GM19438 (cell line): ENCODE results near the gene ESPNL.

Experiments
- ATAC-seq: cut with Tn5 transposase; IDR thresholded peaks from one replicate; pipeline ENCODE4 v1.9.1; 2021; ENCODE audit warnings: low read depth; ENCODE audit not compliant: unreplicated experiment

The ESPNL gene

GRCh38 chr2:238097988-238098871 lies 1.9 kb upstream of the ESPNL start:
- peak; percentile 91 for ATAC-seq

- peak; percentile 32 for ATAC-seq
Measured at GRCh38 chr2:238098901-238099713, 1.0 kb upstream of the ESPNL start.

- ATAC-seq, result no peak
Measured at GRCh38 chr2:238099714-238100048, 459 bp upstream of the ESPNL start.

GRCh38 chr2:238100821-238101771 lies 956 bp downstream of the ESPNL start:
- ATAC-seq, result no peak

- no peak for ATAC-seq
Measured at GRCh38 chr2:238101891-238102841, 2.0 kb downstream of the ESPNL start.

GRCh38 chr2:238102865-238103264 lies 2.7 kb downstream of the ESPNL start:
- no peak for ATAC-seq

GRCh38 chr2:238103465-238104225 lies 3.5 kb downstream of the ESPNL start:
- no peak for ATAC-seq

- ATAC-seq, result no peak
Measured at GRCh38 chr2:238104226-238104690, 4.1 kb downstream of the ESPNL start.

GRCh38 chr2:238104691-238105371 lies 4.7 kb downstream of the ESPNL start:
- no peak for ATAC-seq

GRCh38 chr2:238105506-238106338 lies 5.6 kb downstream of the ESPNL start:
- ATAC-seq, result no peak

- ATAC-seq, result no peak
Measured at GRCh38 chr2:238106339-238106697, 6.2 kb downstream of the ESPNL start.

- ATAC-seq, result peak; percentile 17
Measured at GRCh38 chr2:238106698-238107524, 6.8 kb downstream of the ESPNL start.

- ATAC-seq, result peak; percentile 64
Measured at GRCh38 chr2:238107525-238108422, 7.6 kb downstream of the ESPNL start.

- peak; percentile 72 for ATAC-seq
Measured at GRCh38 chr2:238108423-238109183, 8.5 kb downstream of the ESPNL start.

GRCh38 chr2:238113611-238114010 lies 13.5 kb downstream of the ESPNL start:
- no peak for ATAC-seq
